H1 (cell line): ENCODE results near the gene DOCK1. TPM values are rescaled to one million over a fixed set of nuclear protein-coding genes. Genes with fewer than 3 reads are reported as not detected.

Experiments used
- CTCF ChIA-PET: fragments of 300-600 bp; sonication (Branson Sonifier 250); formaldehyde crosslinking; loops from one replicate; lab custom pipeline; 2021; ENCODE audit not compliant: partially characterized antibody; lab: Charles Lee
- POLR2A ChIA-PET: fragments of 300-600 bp; sonication (Branson Sonifier 250); formaldehyde crosslinking; loops from one replicate; lab custom pipeline; 2021; ENCODE audit warnings: inconsistent platforms; ENCODE audit not compliant: partially characterized antibody; lab: Charles Lee
- DNase-seq, 2 experiments: peaks; one replicate each; pipeline versions ENCODE4 v3.0.0 to v3.0.0-alpha.2; 2010 to 2022; ENCODE audit warnings: low spot score in 2 of 2, low read depth in 1 of 2, mixed read lengths in 1 of 2
- FAIRE-seq: peaks from 2 replicates; lab custom pipeline; 2011; peaks lifted over from hg19 to GRCh38; lab: Jason Lieb, UNC
- H2AFZ ChIP-seq: 2 replicates; pipeline ENCODE4 v1.8.1; 2012; ENCODE audit warnings: low read length, inconsistent platforms
- H2AK5ac ChIP-seq: 2 replicates; pipeline ENCODE4 v1.6.1; 2013; ENCODE audit warnings: low read depth, low read length
- H2BK120ac ChIP-seq: replicated peaks from 2 replicates; pipeline ENCODE3; 2013; ENCODE audit warnings: low read depth, low read length, inconsistent platforms
- H2BK12ac ChIP-seq: 2 replicates; pipeline ENCODE4 v1.6.1; 2013; ENCODE audit warnings: low read depth, low read length
- H2BK15ac ChIP-seq: 2 replicates; pipeline ENCODE4 v1.6.1; 2013; ENCODE audit warnings: low read length
- H2BK20ac ChIP-seq: 2 replicates; pipeline ENCODE4 v1.6.1; 2013; ENCODE audit warnings: low read length
- H2BK5ac ChIP-seq: 2 replicates; pipeline ENCODE4 v1.6.1; 2013; ENCODE audit warnings: low read depth, low read length
- H3K14ac ChIP-seq: 2 replicates; pipeline ENCODE4 v1.6.1; 2013; ENCODE audit warnings: inconsistent platforms; ENCODE audit not compliant: insufficient read length
- H3K18ac ChIP-seq: 2 replicates; pipeline ENCODE4 v1.6.1; 2013; ENCODE audit warnings: low read length; ENCODE audit errors: extremely low read depth
- H3K23ac ChIP-seq: 2 replicates; pipeline ENCODE4 v1.6.1; 2013; ENCODE audit warnings: inconsistent platforms; ENCODE audit not compliant: insufficient read length
- H3K23me2 ChIP-seq: 2 replicates; pipeline ENCODE4 v1.6.1; 2013; ENCODE audit warnings: low read depth, low read length
- H3K27ac ChIP-seq: 2 replicates; pipeline ENCODE4 v1.6.1; 2011; ENCODE audit warnings: low read depth, low read length, inconsistent platforms
- H3K27me3 ChIP-seq, 4 experiments: replicated peaks in 1 of 4; 1 replicate in 1 of 4; 2 replicates in 3 of 4; pipeline versions ENCODE4 v1.6.1 to v1.8.1; 2011 to 2013; ENCODE audit warnings: low read length in 3 of 4, mild to moderate bottlenecking in 3 of 4, inconsistent platforms in 2 of 4, mixed read lengths in 2 of 4, moderate library complexity in 1 of 4; ENCODE audit not compliant: control insufficient read depth in 3 of 4, insufficient read depth in 3 of 4; ENCODE audit errors: extremely low read depth in 1 of 4
- H3K36me3 ChIP-seq, 4 experiments: 2 replicates each; pipeline versions ENCODE4 v1.6.1 to v1.8.1; 2011 to 2013; ENCODE audit warnings: mild to moderate bottlenecking in 4 of 4, low read length in 3 of 4, moderate library complexity in 2 of 4, control low read depth in 1 of 4, inconsistent platforms in 1 of 4; ENCODE audit not compliant: insufficient read depth in 4 of 4, control insufficient read depth in 2 of 4
- H3K4ac ChIP-seq: replicated peaks from 2 replicates; pipeline ENCODE3; 2013; ENCODE audit warnings: low read length, low read depth, mixed read lengths, inconsistent platforms; ENCODE audit not compliant: insufficient read length
- H3K4me1 ChIP-seq, 4 experiments: replicated peaks in 1 of 4; 1 replicate in 1 of 4; 2 replicates in 3 of 4; pipeline versions ENCODE4 v1.6.1 to v1.8.1; 2011 to 2013; ENCODE audit warnings: low read length in 3 of 4, inconsistent platforms in 2 of 4, mixed read lengths in 1 of 4; ENCODE audit not compliant: insufficient read depth in 4 of 4, control insufficient read depth in 3 of 4
- H3K4me2 ChIP-seq, 2 experiments: 2 replicates each; pipeline versions ENCODE4 v1.6.1 to v1.8.1; 2011 to 2013; ENCODE audit warnings: low read depth in 2 of 2, low read length in 2 of 2, control low read depth in 1 of 2, inconsistent platforms in 1 of 2, mild to moderate bottlenecking in 1 of 2; ENCODE audit not compliant: insufficient read depth in 1 of 2
- H3K4me3 ChIP-seq, 4 experiments: fragments of 200-600, 300-600 bp in 1 of 4; sonication (generic), shearing (Covaris generic), sonication (Bioruptor Twin) in 1 of 4; 2 replicates each; pipeline versions ENCODE4 v1.5.1 to v1.8.1; 2011 to 2016; ENCODE audit warnings: low read length in 4 of 4, low read depth in 3 of 4, control low read depth in 2 of 4, inconsistent platforms in 2 of 4, mild to moderate bottlenecking in 2 of 4, mixed read lengths in 1 of 4, moderate library complexity in 1 of 4; ENCODE audit not compliant: insufficient read depth in 2 of 4; ENCODE audit errors: extremely low read depth in 1 of 4
- H3K56ac ChIP-seq: replicated peaks from 2 replicates; pipeline ENCODE3; 2013; ENCODE audit warnings: low read depth, mild to moderate bottlenecking, mixed read lengths, low read length, inconsistent platforms; ENCODE audit not compliant: insufficient read length
- H3K79me1 ChIP-seq: 2 replicates; pipeline ENCODE4 v1.6.1; 2013; ENCODE audit warnings: low read depth, low read length, control low read depth
- H3K79me2 ChIP-seq, 2 experiments: 2 replicates each; pipeline versions ENCODE4 v1.6.1 to v1.8.1; 2012 to 2013; ENCODE audit warnings: low read length in 2 of 2, mild to moderate bottlenecking in 2 of 2, inconsistent platforms in 1 of 2; ENCODE audit not compliant: insufficient read depth in 2 of 2, control insufficient read depth in 1 of 2
- H3K9ac ChIP-seq, 4 experiments: replicated peaks in 1 of 4; 1 replicate in 1 of 4; 2 replicates in 3 of 4; pipeline versions ENCODE4 v1.6.1 to v1.8.1; 2011 to 2013; ENCODE audit warnings: low read depth in 3 of 4, low read length in 3 of 4, control low read depth in 2 of 4, mild to moderate bottlenecking in 2 of 4, moderate library complexity in 2 of 4, inconsistent platforms in 1 of 4; ENCODE audit errors: extremely low read depth in 1 of 4
- H3K9me3 ChIP-seq, 2 experiments: 2 replicates each; pipeline versions ENCODE4 v1.6.1 to v1.8.1; 2012 to 2013; ENCODE audit warnings: mild to moderate bottlenecking in 2 of 2, moderate library complexity in 2 of 2, control low read depth in 1 of 2, inconsistent platforms in 1 of 2, low read depth in 1 of 2, low read length in 1 of 2, mixed read lengths in 1 of 2; ENCODE audit not compliant: insufficient read depth in 2 of 2
- H4K20me1 ChIP-seq, 2 experiments: replicated peaks in 1 of 2; 2 replicates each; pipeline versions ENCODE3 to v1.8.1; 2011 to 2013; ENCODE audit warnings: inconsistent platforms in 2 of 2, low read length in 2 of 2, mild to moderate bottlenecking in 1 of 2; ENCODE audit not compliant: insufficient read depth in 2 of 2, control insufficient read depth in 1 of 2
- H4K5ac ChIP-seq: 2 replicates; pipeline ENCODE4 v1.6.1; 2013; ENCODE audit warnings: low read length, low read depth, mixed read lengths, inconsistent platforms; ENCODE audit not compliant: insufficient read length
- H4K8ac ChIP-seq: 2 replicates; pipeline ENCODE4 v1.8.0; 2013; ENCODE audit warnings: mild to moderate bottlenecking, moderate library complexity, low read length, inconsistent platforms; ENCODE audit not compliant: insufficient read depth; ENCODE audit errors: extremely low read depth
- H4K91ac ChIP-seq: replicated peaks from 2 replicates; pipeline ENCODE3; 2013; ENCODE audit warnings: low read length, mixed read lengths, inconsistent platforms; ENCODE audit not compliant: insufficient read length
- ASH2L ChIP-seq: fragments of 200-600, 300-600 bp; sonication (generic); IDR thresholded peaks from one replicate; pipeline ENCODE4 v1.7.1; 2017; ENCODE audit warnings: low read length
- WGBS, 2 experiments: shearing (Covaris generic) in 1 of 2; methylation state at CpG; one replicate each; pipeline versions ENCODE4 v1.1.6 to v1.1.7; 2013 to 2015; ENCODE audit warnings: low lambda C conversion rate in 2 of 2, mixed read lengths in 2 of 2, inconsistent platforms in 1 of 2, low coverage in 1 of 2, missing lambda C conversion rate in 1 of 2; ENCODE audit not compliant: insufficient replicate concordance in 2 of 2, insufficient coverage in 1 of 2, insufficient read length in 1 of 2; ENCODE audit errors: extremely low coverage in 1 of 2, missing lambda C conversion rate in 1 of 2; 5-methylcytosine and 5-hydroxymethylcytosine counted together
- polyA plus RNA-seq, 7 experiments: library from polyadenylated mRNA; depleted of rRNA in 3 of 7; stranded (reverse) in 5 of 7; unstranded in 2 of 7; fragments of >200 nt in 5 of 7; fragments of 200-250 nt in 2 of 7; gene quantifications; 1 replicate in 5 of 7; 2 replicates in 1 of 7; 4 replicates in 1 of 7; pipeline versions ENCODE4 v1.2.1 to v1.2.3, GENCODE V29; 2011 to 2013; ENCODE audit warnings: missing spikeins in 2 of 7, mixed read lengths in 2 of 7
- total RNA-seq: library from RNA; stranded (reverse); fragmentation: NEBNext Ultra II Directional; extraction: Animal tissue kit (Norgen Biotek cat#: 25700); gene quantifications from 2 replicates; pipeline ENCODE4 v1.2.1, GENCODE V29; 2021

Gene DOCK1
- total and polyA plus RNA-seq, 2 of the 8 experiments (the other 6 are each of a cell fraction or from before 2014, with no cell fraction given), result 11.6 to 53.0 TPM

DNA sequence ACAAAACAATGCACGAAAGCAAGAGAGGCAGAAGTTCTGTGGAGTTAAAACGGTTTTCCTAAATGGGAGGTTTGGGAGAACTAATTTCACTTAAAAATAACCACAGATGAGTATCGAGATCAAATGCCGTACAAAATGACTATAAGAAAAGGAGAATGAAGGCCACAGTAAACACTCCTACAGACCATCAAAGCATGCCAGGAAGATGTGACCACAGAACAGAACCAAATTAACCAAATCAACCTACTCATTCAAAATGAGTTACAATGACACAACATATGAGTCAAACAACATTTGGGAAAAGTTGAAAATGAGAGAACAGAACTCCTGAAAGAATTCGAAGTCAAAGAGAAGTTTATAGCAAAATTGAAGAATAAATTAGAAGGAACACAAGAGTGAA is 24.3 kb upstream of the DOCK1 start:
- Histone ChIP-seq H2BK20ac (no peak overlapping the region), H3K27ac (no peak overlapping the region), H3K4me2 (no peak overlapping the region; a peak in 1 of 4 replicates), H3K56ac (no peak overlapping the region), H2BK12ac (no peak overlapping the region), H3K79me2 (no peaks in the 10 kb centered on the region), H3K18ac (no peak overlapping the region), H3K9me3 (no peaks in the 10 kb centered on the region), H4K91ac (no peak overlapping the region), H2BK15ac (no peak overlapping the region), H3K9ac (no peak overlapping the region), H3K4me1 (no peaks in the 10 kb centered on the region), H2BK120ac (no peak overlapping the region), H2AK5ac (no peak overlapping the region), H4K8ac (no peak overlapping the region), H3K23me2 (0 out of 2 replicates have a peak, but pooled peaks cover 2% of the 10 kb centered on the region), H3K4ac (no peak overlapping the region), H3K27me3 (no peaks in the 10 kb centered on the region), H3K79me1 (no peaks in the 10 kb centered on the region), H2AFZ (no peak overlapping the region), H3K14ac (no peak overlapping the region), H3K23ac (no peak overlapping the region), H4K20me1 (no peaks in the 10 kb centered on the region), H2BK5ac (no peak overlapping the region), H3K4me3 (no peak overlapping the region), H3K36me3 (no peaks in the 10 kb centered on the region), H4K5ac (no peak overlapping the region)
- DNase-seq, result no peak
- ChIA-PET CTCF (interaction anchor here (1.4 kb wide), 1 partner anchor 27 kb away, joined by 3 read pairs; no protein-coding TSS in a partner anchor), POLR2A (interaction anchor here (0.7 to 1.2 kb wide), 2 partner anchors 27 to 33 kb away, joined by 3 to 5 read pairs; no protein-coding TSS in a partner anchor)
- TF ChIP-seq ASH2L, result no peak
- WGBS, 2 experiments, result 66% methylated on average over 5 of the region's 5 CpGs; no CpG with 5 or more reads in 1 of the 2 experiments
- FAIRE-seq, result no peak
